PC-3 (cell line): ENCODE results near the gene PPP1R13B.

ENCODE experiments used
- CTCF ChIP-seq: fragments of 300-600 bp; sonication (generic); conservative IDR thresholded peaks from 2 replicates; pipeline ENCODE4 v1.5.1; 2017; ENCODE audit warnings: antibody characterized with exemption, low read depth, mild to moderate bottlenecking, low read length
- EZH2 ChIP-seq: fragments of 300-600 bp; sonication (generic); IDR thresholded peaks from one replicate; pipeline ENCODE4 v1.6.1; 2017; ENCODE audit warnings: antibody characterized with exemption, mild to moderate bottlenecking, low read length; ENCODE audit not compliant: unreplicated experiment

DNA sequence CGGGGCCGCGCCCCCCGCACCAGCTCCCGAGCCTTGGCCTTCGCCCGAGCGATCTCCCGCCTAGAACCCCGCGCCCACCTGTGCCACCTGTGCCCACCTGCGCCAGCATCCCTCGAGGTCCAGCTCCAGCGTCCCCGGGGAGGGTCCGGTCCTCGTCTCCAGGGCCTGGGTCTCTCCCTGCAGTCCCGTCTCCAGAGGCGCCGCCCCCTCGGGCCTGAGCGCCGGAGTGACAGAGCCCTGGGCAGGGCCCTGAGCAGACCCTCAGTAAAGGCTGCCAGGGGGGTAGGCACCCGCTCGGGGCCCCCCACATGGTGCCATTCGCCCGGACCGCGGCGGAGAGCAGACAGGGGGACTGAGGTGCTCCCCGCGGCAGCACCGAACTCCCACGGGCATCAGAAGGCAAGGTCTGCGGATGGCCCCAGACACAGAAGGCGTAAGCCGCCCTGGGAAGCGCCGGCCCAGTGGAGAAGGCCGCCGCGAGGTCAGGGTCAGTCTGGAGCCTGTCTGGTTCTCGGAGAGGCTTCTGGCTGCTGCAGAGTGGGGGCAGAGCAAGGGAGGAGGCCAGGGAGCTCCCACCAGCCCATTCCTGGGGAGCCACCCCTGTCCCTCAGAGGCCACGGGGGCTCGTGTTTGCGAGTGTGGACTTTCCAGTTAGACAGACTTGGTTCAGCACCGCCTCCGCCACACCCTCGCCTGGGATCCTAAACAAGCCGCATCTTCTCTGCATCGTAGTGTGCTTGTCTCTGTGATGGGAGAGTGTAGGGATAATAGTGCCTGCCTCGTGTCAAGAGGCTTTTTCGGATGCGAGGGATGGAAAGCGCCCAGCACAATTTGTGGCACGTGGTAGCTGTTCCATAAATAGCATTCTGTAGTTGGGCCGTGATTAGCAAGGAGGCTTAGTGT, 1.1 kb upstream of the PPP1R13B start:
- TF ChIP-seq CTCF, result no peak
- no peak for TF ChIP-seq EZH2
